ENCODE data around the gene RPS2. TPM values are rescaled to one million over a fixed set of nuclear protein-coding genes. Genes with fewer than 3 reads are reported as not detected.

RPS2 gene
- total RNA-seq, 1 donor from 2014 or later = 1,574 TPM

DNA sequence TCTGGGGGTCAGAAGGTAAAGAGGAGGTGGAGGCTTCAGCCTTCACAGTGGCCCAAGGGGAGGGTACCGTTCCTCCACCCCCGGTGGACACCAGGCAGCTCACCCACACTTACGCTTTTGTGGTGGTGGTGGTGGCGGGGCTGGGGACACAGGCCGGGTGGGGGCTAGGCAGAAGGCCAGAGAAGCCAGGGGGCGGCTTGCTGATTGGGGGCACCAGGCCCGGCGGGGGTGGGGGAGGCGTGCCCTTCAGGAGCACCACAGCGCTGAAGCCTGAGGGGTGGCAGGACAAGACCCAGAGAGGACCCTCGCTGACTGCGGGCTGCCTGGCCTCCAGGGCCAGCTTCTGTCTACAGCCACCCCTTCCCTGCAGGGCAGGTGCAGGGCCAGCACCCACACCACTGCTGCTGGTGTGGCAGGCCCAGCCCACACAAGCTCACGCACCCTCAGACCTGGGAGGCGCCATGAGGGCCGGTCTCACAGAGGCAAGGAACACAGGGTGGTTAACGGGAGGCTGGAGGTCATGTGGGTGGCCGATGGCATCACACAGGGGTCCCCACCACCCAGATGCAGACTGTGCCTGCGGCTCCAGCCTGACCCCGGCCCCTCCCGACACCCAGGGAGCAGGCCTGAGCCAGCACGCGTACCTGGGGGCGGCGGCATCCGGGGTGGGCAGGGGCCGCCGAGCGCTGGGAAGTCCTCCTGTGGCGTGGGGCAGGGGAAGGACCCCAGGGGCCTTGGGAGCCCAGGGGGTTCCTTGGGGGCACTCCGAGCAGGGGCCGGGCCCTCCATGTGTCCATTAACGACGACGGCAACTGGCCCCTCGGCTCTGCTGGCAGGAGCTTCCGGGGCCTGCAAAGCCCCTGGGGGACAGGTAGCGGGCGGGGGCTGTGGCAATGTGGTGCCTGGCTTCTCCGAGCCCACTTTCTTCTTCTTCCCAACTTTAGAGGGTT lies 34.5 kb upstream of the RPS2 start:
- DNase-seq = no peak

DNA sequence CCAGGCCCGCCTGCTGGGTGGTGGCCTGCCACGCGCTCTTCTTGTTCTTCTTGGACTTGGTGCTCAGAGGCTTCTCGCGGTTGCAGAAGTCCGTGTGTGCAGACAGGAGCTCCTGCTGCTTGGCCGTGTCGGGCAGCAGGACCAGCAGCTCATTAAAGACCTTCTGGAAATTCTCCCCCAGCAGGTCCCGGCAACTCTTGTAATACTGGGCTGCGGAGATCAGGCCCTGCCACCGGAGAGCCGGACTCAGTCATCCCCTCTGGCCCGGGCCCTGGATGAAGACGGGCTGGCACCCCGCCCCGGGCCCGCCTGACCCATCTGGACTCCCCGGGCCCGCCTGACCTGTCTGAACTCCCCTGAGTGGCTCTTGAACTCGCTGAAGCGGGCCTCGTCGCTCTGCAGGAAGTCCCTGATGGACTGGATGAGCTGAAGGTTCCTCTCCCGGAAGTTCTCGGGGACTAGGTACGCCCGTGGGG lies 33.8 kb upstream of the RPS2 start:
- DNase-seq = no peak

- no peak for DNase-seq
Measured at GRCh38 chr16:1997494-1998359, 33.1 kb upstream of the RPS2 start.

- no peak for DNase-seq
Measured at GRCh38 chr16:1993731-1994131, 29.1 kb upstream of the RPS2 start.

- DNase-seq = no peak
Measured at GRCh38 chr16:1992704-1993317, 28.2 kb upstream of the RPS2 start.

DNA sequence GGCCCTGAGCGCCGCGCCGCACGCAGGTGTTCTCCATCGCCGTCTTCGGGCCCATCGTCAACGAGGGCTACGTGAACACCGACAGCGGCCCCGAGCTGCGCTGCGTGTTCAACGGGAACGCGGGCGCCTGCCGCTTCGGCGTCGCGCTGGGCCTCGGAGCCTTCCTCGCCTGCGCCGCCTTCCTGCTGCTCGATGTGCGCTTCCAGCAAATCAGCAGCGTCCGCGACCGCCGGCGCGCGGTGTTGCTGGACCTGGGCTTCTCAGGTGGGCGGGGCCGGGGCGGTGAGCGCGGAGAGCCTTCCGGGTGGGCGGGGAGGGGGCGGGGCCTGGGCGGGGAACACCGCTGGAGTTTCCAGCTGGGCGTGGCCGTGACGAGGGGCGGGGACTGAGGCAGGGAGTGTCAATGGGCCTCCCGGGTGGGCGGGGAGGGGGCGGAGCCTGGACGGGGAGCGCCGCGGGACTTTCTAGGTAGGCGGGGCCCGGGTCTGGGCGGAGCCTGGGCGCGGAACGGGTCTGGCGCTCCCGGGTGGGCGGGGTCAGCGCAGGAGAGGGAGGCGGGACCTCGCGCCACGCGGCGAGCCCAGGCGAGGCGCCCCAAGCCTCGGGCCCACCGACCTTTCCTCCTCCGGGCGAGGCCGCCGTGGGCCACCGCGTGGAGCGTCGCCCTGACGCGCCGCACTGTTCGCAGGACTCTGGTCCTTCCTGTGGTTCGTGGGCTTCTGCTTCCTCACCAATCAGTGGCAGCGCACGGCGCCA lies 27.5 kb upstream of the RPS2 start:
- DNase-seq = peak; percentile 87

DNA sequence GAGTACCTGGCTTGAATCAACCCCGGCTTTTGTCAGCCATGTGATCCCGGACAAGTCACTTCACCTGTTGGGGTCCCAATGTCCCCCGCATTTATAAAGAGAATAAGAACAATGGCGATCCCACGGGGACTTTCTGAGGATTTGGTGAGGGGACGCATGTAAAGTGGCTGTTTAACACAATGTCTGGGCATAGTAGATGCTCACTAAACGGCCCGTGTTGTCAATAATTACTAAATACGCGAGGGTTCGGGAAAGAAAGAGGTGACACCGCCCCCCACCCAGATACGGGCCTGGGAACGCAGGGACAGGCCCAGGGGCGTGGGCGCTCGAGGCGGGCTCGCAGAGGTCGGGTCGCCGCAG lies 26.9 kb upstream of the RPS2 start:
- no peak for DNase-seq

DNA sequence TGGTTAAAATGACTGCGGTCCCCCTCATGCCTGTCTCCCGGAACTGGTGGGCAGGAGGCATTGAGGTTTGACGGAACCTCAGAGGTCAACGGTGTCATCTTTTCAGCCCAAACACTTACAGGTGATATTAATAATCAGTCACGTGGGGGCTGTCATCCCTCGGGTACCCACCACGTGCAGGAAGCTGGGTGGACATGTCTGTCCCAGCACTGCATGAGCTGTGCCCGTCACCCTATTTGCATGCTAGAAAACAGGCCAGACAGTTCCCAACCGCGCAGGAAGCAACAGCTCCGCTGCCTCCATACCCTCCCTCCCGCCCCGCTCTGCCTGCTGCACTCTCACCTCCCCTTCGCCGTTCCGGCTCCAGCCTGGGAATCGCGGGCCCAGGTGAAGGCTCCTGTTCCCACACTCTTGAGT lies 26.5 kb upstream of the RPS2 start:
- no peak for DNase-seq

GRCh38 chr16:1990351-1991134 lies 25.9 kb upstream of the RPS2 start:
- DNase-seq = no peak

- no peak for DNase-seq
Measured at GRCh38 chr16:1990101-1990350, 25.4 kb upstream of the RPS2 start.

DNA sequence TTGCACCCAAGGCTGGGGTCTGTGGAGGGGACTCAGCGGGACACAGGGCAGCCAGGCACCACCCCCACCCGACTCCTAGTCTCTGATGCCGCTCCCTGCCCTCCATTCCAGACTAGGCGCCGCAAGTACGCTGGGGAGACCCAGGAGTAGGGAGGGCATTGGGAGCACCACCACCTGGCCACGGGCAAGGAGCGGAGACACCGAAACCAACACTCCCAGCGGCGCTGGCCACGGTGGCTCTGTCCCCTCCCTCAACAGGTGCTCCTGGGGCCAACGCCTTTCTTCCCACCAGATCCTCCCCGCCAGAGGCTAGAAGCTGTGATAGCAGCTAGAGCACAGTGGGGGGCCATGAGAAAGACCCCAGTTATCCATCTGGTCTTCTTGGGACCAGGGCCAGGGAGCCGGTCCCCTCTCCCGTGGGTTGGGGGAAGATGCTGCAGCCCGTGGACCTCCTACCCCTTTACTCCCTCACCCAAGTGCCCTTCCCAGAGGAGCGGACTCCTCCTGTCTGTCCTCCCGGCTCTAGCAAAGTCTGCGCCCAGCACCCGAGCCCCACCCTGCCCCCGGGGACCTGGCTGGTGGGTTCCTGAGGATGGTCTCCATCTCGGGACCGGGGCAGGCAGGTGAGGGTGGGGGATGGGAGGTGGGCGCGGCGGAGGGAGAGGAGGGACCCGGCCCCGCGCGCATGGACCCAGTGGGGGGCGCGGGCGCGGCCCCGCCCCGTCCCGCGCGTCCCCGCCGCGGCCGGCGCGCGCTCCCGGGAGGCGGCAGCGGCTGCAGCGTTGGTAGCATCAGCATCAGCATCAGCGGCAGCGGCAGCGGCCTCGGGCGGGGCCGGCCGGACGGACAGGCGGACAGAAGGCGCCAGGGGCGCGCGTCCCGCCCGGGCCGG lies 24.8 kb upstream of the RPS2 start, which contains the start of gene SYNGR3:
Gene SYNGR3 (plus strand): TSS at position 762 of the 892 bp plus-strand sequence. CDS start 133 bp downstream, outside the sequence.
- DNase-seq = no peak

- DNase-seq = no peak
Measured at GRCh38 chr16:1987198-1987597, 22.6 kb upstream of the RPS2 start.

DNA sequence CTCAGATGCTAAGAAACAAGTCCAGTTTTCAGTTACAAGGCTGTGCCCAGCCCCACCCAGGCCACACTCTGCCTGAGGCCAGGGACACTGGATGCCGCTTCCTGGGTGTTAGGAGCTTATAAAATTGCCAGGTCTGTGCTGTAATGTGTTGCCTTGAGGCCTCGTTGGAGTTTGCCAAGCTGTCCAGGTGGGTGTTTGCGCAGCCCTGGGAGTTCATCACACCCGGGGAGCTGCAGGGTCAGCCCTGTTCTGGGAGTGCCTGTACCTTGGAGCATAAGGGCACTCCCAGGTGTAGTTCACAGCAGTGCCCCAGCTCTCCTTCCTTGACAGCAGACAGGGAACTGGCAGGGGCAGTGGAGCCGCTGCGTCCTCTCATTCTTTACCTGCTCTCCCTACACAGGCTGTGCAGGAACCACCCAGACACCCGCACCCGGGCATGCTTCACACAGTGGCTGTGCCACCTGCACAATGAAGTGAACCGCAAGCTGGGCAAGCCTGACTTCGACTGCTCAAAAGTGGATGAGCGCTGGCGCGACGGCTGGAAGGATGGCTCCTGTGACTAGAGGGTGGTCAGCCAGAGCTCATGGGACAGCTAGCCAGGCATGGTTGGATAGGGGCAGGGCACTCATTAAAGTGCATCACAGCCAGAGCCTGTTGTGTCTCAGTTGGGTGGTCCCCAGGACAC lies 21.0 kb upstream of the RPS2 start:
- DNase-seq = no peak

- DNase-seq = no peak
Measured at GRCh38 chr16:1984347-1985225, 20.0 kb upstream of the RPS2 start.

- peak; percentile 86 for DNase-seq
Measured at GRCh38 chr16:1983544-1984346, 19.1 kb upstream of the RPS2 start, which contains the start of gene GFER. TSS of gene GFER (plus strand) at chr16:1984193. CDS start at chr16:1984219, 26 bp downstream.

DNA sequence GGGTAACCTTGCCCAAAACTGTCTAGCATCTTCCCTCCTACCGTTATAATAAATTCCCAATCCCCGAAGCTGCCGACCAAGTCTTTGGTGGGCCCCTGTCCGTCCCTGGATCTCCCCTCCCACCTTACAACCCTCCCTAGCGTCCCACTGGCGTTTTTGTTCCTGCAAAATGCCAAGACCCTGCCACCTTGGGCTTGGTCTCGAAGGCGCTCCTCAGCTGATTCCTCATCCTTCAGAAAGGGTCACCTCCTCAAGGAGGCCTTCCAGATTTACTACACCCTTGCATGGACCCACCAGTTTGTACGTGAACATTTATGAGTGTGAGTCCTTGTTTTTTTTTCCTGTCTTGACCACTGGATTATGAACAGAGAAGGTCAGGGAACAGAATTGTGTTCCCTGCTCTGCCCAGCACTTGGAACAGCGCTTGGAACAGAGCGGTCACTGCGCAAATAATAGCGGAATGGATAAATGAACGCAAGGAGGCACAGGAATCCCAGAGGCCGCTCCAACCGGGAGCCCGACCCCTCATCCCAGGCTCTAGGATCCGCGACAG lies 18.4 kb upstream of the RPS2 start:
- no peak for DNase-seq

DNA sequence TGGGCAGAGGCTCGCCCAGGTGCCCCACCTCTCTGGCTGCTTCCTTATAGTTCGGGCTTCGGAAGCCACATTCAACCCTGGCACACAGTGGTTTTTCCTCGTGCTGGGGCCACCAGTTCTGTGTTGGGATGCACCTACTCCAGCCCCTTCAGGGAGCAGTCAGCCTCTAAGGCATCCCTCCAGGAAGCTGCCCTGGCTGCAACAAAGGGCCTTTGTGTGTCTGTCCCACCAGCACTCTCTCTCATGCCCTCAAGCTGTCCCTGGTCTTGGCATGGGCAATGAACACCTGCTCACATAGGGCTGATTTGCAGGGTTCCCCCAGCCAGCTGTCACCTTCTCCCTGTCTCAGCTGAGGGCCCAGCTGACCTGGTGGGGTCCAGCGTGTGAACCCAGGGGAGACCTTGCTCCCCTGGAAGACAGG lies 17.4 kb upstream of the RPS2 start:
- DNase-seq = no peak
